HepG2 (cell line): ENCODE measurements around the gene P2RX5. TPM values are rescaled to one million over a fixed set of nuclear protein-coding genes. Genes with fewer than 3 reads are reported as not detected.
A peak's percentile ranks its signal among the peaks of the same experiment; 100 is the strongest.

Experiments used
- DNMT1 ChIP-seq: sonication (generic); formaldehyde crosslinking; IDR thresholded peaks from 2 replicates; pipeline ENCODE4 v1.5.1; 2020; ENCODE audit warnings: mild to moderate bottlenecking, missing genetic modification reagents
- FOXP1 ChIP-seq, 2 experiments: fragments of 450-650 bp in 1 of 2; IDR thresholded peaks; 2 replicates each; pipeline ENCODE4 v1.6.1; 2017 to 2018; ENCODE audit warnings: antibody characterized with exemption in 1 of 2
- GABPB1 ChIP-seq: IDR thresholded peaks from 2 replicates; pipeline ENCODE4 v1.6.1; 2016; ENCODE audit warnings: mild to moderate bottlenecking, missing genetic modification reagents, moderate library complexity, missing compliant biosample characterization
- HNF1B ChIP-seq: sonication (generic); formaldehyde crosslinking; IDR thresholded peaks from 2 replicates; pipeline ENCODE4 v1.5.1; 2020; ENCODE audit warnings: mild to moderate bottlenecking, moderate library complexity, missing genetic modification reagents
- HNF4A ChIP-seq: sonication (generic); formaldehyde crosslinking; IDR thresholded peaks from 2 replicates; pipeline ENCODE4 v1.4.0; 2020; ENCODE audit warnings: missing genetic modification reagents
- IRF9 ChIP-seq: sonication (generic); formaldehyde crosslinking; IDR thresholded peaks from 2 replicates; pipeline ENCODE4 v1.8.0; 2022; ENCODE audit warnings: missing genetic modification reagents, mild to moderate bottlenecking, borderline replicate concordance
- MAF1 ChIP-seq: sonication (generic); formaldehyde crosslinking; IDR thresholded peaks from 2 replicates; pipeline ENCODE4 v1.5.0; 2020; ENCODE audit warnings: missing genetic modification reagents, borderline replicate concordance
- NFIB ChIP-seq: sonication (generic); formaldehyde crosslinking; IDR thresholded peaks from 2 replicates; pipeline ENCODE4 v1.9.0; 2021; ENCODE audit warnings: missing genetic modification reagents, mild to moderate bottlenecking, borderline replicate concordance
- PRMT3 ChIP-seq: sonication (generic); formaldehyde crosslinking; IDR thresholded peaks from 2 replicates; pipeline ENCODE4 v1.8.1; 2022; ENCODE audit warnings: low read depth, mild to moderate bottlenecking, moderate library complexity, missing genetic modification reagents, borderline replicate concordance
- RAD21 ChIP-seq: fragments of 450-650 bp; formaldehyde crosslinking; IDR thresholded peaks from 2 replicates; pipeline ENCODE4 v1.5.0; 2020; ENCODE audit warnings: mild to moderate bottlenecking
- RNF2 ChIP-seq: fragments of 450-650 bp; conservative IDR thresholded peaks from 2 replicates; pipeline ENCODE4 v1.6.1; 2016; ENCODE audit warnings: low read depth
- SALL2 ChIP-seq: sonication (generic); formaldehyde crosslinking; IDR thresholded peaks from 2 replicates; pipeline ENCODE4 v1.8.1; 2023; ENCODE audit warnings: mild to moderate bottlenecking, missing genetic modification reagents, inconsistent platforms
- SIN3B ChIP-seq: fragments of 150-350 bp; IDR thresholded peaks from 2 replicates; pipeline ENCODE4 v1.6.1; 2014; ENCODE audit warnings: low read length
- SKIL ChIP-seq: sonication (generic); formaldehyde crosslinking; IDR thresholded peaks from 2 replicates; pipeline ENCODE4 v1.8.0; 2022; ENCODE audit warnings: missing genetic modification reagents, mild to moderate bottlenecking, moderate library complexity, borderline replicate concordance
- STAT6 ChIP-seq: sonication (generic); formaldehyde crosslinking; IDR thresholded peaks from 2 replicates; pipeline ENCODE4 v1.4.0; 2020; ENCODE audit warnings: missing genetic modification reagents, mild to moderate bottlenecking, borderline replicate concordance
- TMF1 ChIP-seq: sonication (generic); formaldehyde crosslinking; IDR thresholded peaks from 2 replicates; pipeline ENCODE4 v1.8.1; 2022; ENCODE audit warnings: low read depth, missing genetic modification reagents
- ZFP41 ChIP-seq: sonication (generic); formaldehyde crosslinking; IDR thresholded peaks from 2 replicates; pipeline ENCODE4 v1.4.0; 2020; ENCODE audit warnings: mild to moderate bottlenecking, missing genetic modification reagents, borderline replicate concordance
- ZNF331 ChIP-seq: sonication (generic); formaldehyde crosslinking; IDR thresholded peaks from 2 replicates; pipeline ENCODE4 v1.4.0; 2020; ENCODE audit warnings: missing genetic modification reagents
- ZNF564 ChIP-seq: sonication (generic); formaldehyde crosslinking; IDR thresholded peaks from 2 replicates; pipeline ENCODE4 v1.8.1; 2023; ENCODE audit warnings: mild to moderate bottlenecking, missing genetic modification reagents
- ZNF775 ChIP-seq: sonication (generic); formaldehyde crosslinking; IDR thresholded peaks from 2 replicates; pipeline ENCODE4 v1.4.0; 2020; ENCODE audit warnings: missing genetic modification reagents, mild to moderate bottlenecking, moderate library complexity, borderline replicate concordance
- polyA plus RNA-seq, 8 experiments: library from polyadenylated mRNA; depleted of rRNA in 3 of 8; stranded (reverse) in 7 of 8; unstranded in 1 of 8; fragments of >200 nt; fragmentation: Illumina TruSeq in 4 of 8; extraction: Trizol in 4 of 8; gene quantifications; 2 replicates each; pipeline versions ENCODE4 v1.2.1 to v1.2.3, GENCODE V29; 2011 to 2016; ENCODE audit warnings: low read depth in 4 of 8, missing spikeins in 1 of 8, mixed read lengths in 1 of 8; ENCODE audit not compliant: insufficient read depth in 1 of 8
- total RNA-seq, 5 experiments: library from RNA; depleted of rRNA; stranded (reverse); fragments of >200 nt; fragmentation: Illumina TruSeq; extraction: Trizol; gene quantifications; 2 replicates each; pipeline ENCODE4 v1.2.3, GENCODE V29; 2016; ENCODE audit warnings: low read depth in 1 of 5

Gene P2RX5
- total and polyA plus RNA-seq, 2 of the 13 experiments (the other 11 are each of a cell fraction or from before 2014, with no cell fraction given), result 0.95 to 1.7 TPM

GRCh38 chr17:3636154-3636907 is 59.6 kb downstream of the P2RX5 start, which contains the start of the genes CTNS and SHPK (continued):
- TF ChIP-seq SKIL (CRISPR knock-in tag), result peak; percentile 65
- TF ChIP-seq NFIB, result no peak
- TF ChIP-seq RAD21 (CRISPR knock-in tag), result no peak; the same call in 1 of the 2 replicates
- peak; percentile 64; the same call in 1 of the 2 replicates for TF ChIP-seq SIN3B
- TF ChIP-seq STAT6 (CRISPR knock-in tag), result peak; percentile 67; the same call in 1 of the 2 replicates
- peak; percentile 40; the same call in 1 of the 2 replicates for TF ChIP-seq ZNF331 (CRISPR knock-in tag)
- TF ChIP-seq RNF2, result 0 out of 2 replicates have a peak, but pooled peaks have one; percentile 33
- TF ChIP-seq PRMT3 (CRISPR knock-in tag), result no peak
- no peak; the same call in 1 of the 2 replicates for TF ChIP-seq HNF4A (CRISPR knock-in tag)
- peak; percentile 62; the same call in 1 of the 2 replicates for TF ChIP-seq SALL2 (CRISPR knock-in tag)
- 0 out of 2 replicates have a peak, but pooled peaks have one; percentile 56 for TF ChIP-seq MAF1 (CRISPR knock-in tag)
- peak; percentile 94 for TF ChIP-seq HNF1B (CRISPR knock-in tag)
- TF ChIP-seq ZFP41 (CRISPR knock-in tag), result 0 out of 2 replicates have a peak, but pooled peaks have one; percentile 66
- TF ChIP-seq ZNF775 (CRISPR knock-in tag), result no peak
- peak; percentile 44 for TF ChIP-seq TMF1
- TF ChIP-seq GABPB1 (CRISPR knock-in tag), result peak; percentile 98
- TF ChIP-seq FOXP1 (IDR thresholded peaks at IDR 0.05), result no peak
- 0 out of 2 replicates have a peak, but pooled peaks have one; percentile 0 for TF ChIP-seq FOXP1 (CRISPR knock-in tag; IDR thresholded peaks at IDR 0.05)
- no peak for TF ChIP-seq DNMT1 (CRISPR knock-in tag)
- 0 out of 2 replicates have a peak, but pooled peaks have one; percentile 80 for TF ChIP-seq ZNF564 (CRISPR knock-in tag)
- TF ChIP-seq IRF9 (CRISPR knock-in tag), result no peak; the same call in 1 of the 2 replicates
